Measurements from ENCODE around the gene C1RL. TPM values are rescaled to one million over a fixed set of nuclear protein-coding genes. Genes with fewer than 3 reads are reported as not detected.

The C1RL gene
- total and polyA plus RNA-seq, 2 of the 4 experiments (the other 2 are of a cell fraction): 9.1 to 12.3 TPM

- ATAC-seq (ENCODE audit: low read depth) (no peak), DNase-seq (no peak)
- Histone ChIP-seq H3K27ac (ENCODE audit: insufficient read depth, low read length) (no peak overlapping the region), H2AK5ac (ENCODE audit: low read depth, low read length) (no peak overlapping the region), H3K4me2 (ENCODE audit: low read depth, low read length) (no peak overlapping the region), H3K56ac (ENCODE audit: extremely low read depth, insufficient read depth, low read length) (no peak overlapping the region), H3K18ac (ENCODE audit: low read depth, low read length) (no peak overlapping the region), H3K4me3 (ENCODE audit: insufficient read depth, low read depth, low read length) (no peak overlapping the region), H4K5ac (ENCODE audit: low read depth, low read length) (no peak overlapping the region), H3K36me3 (ENCODE audit: control insufficient read depth, insufficient read depth, low read length) (peaks cover 24% of the 10 kb centered on the region), H3K4me1 (ENCODE audit: control insufficient read depth, insufficient read depth, low read length) (peaks cover 4% of the 10 kb centered on the region; the same call in 1 of the 2 replicates), H3K9me1 (ENCODE audit: insufficient read depth, low read length) (peaks cover 12% of the 10 kb centered on the region; the same call in 1 of the 2 replicates), H2AFZ (replicated peaks; ENCODE audit: low read length, poor library complexity) (no peak overlapping the region), H2BK5ac (ENCODE audit: low read depth, low read length, poor library complexity, severe bottlenecking) (no peak overlapping the region), H4K91ac (ENCODE audit: insufficient read depth, low read depth, low read length) (no peak overlapping the region), H3K4ac (ENCODE audit: low read depth, low read length) (no peak overlapping the region), H4K20me1 (ENCODE audit: insufficient read depth, low read length) (peaks cover 4% of the 10 kb centered on the region), H3K27me3 (ENCODE audit: control insufficient read depth, insufficient read depth, low read length) (no peaks in the 10 kb centered on the region), H3K14ac (replicated peaks; ENCODE audit: low read depth, low read length) (no peak overlapping the region), H3K9me3 (ENCODE audit: control insufficient read depth, insufficient read depth, low read length) (no peaks in the 10 kb centered on the region), H2AK9ac (replicated peaks; ENCODE audit: low read depth, low read length, poor library complexity) (no peak overlapping the region), H2BK120ac (ENCODE audit: low read depth, low read length) (no peak overlapping the region), H3K23ac (ENCODE audit: low read depth, low read length) (no peak overlapping the region), H4K8ac (ENCODE audit: low read depth in 2 of 2, low read length in 2 of 2) (no peak overlapping the region), H3K79me1 (ENCODE audit: low read depth in 1 of 2, low read length in 2 of 2) (peaks cover 17 to 29% of the 10 kb centered on the region in 2 experiments), H2BK20ac (ENCODE audit: low read depth, low read length) (no peak overlapping the region), H2BK15ac (ENCODE audit: low read depth, low read length) (no peak overlapping the region), H3K9ac (ENCODE audit: low read depth, low read length) (no peak overlapping the region)
- BruUV-seq (replicated peaks): no TSS peak
- intact Hi-C loops (cut with micrococcal nuclease): no loop called here
- 85% methylated on average over 2 of the region's 3 CpGs; no CpG with 5 or more reads in 1 of the 2 experiments for WGBS, 2 experiments (ENCODE audit: extremely low coverage in 2 of 2, insufficient read length in 1 of 2)
- dilution Hi-C loops (cut with HindIII; ENCODE audit: low sequenced_read_pairs, unreplicated experiment): no loop called here
- TF ChIP-seq POLR2A (IDR thresholded peaks at IDR 0.05; ENCODE audit: low read depth, low read length) (no peak), RFX5 (IDR thresholded peaks at IDR 0.05; ENCODE audit: low read depth, low read length) (no peak), RAD21 (IDR thresholded peaks at IDR 0.05; ENCODE audit: low read length) (no peak), MXI1 (IDR thresholded peaks at IDR 0.05; ENCODE audit: borderline replicate concordance, low read depth, low read length) (no peak), MAZ (IDR thresholded peaks at IDR 0.05; ENCODE audit: borderline replicate concordance, low read depth, low read length) (no peak), SMC3 (IDR thresholded peaks at IDR 0.05; ENCODE audit: low read depth, low read length) (no peak), CHD1 (IDR thresholded peaks at IDR 0.05; ENCODE audit: low read depth, low read length) (no peak), USF2 (IDR thresholded peaks at IDR 0.05; ENCODE audit: low read depth, low read length) (no peak), RCOR1 (IDR thresholded peaks at IDR 0.05; ENCODE audit: insufficient replicate concordance, low read length) (no peak)
- ChIA-PET CTCF (no interaction called here), POLR2A (ENCODE audit: unreplicated experiment) (no interaction called here)
- in situ Hi-C loops (cut with MboI; ENCODE audit: low sequenced_read_pairs): no loop called here
Measured at GRCh38 chr12:7102582-7102981, 6.4 kb downstream of the C1RL start.

All from IMR-90 (cell line).